HEK293 (cell line): ENCODE data around the gene NUDT3.

Experiments used
- EGR2 ChIP-seq: fragments of 450-650 bp; formaldehyde crosslinking; IDR thresholded peaks from 2 replicates; pipeline ENCODE4 v1.5.1; 2016; ENCODE audit warnings: low read depth, missing biosample characterization, missing genetic modification characterization
- HOXA7 ChIP-seq: sonication (generic); formaldehyde crosslinking; IDR thresholded peaks from 2 replicates; pipeline ENCODE4 v1.8.1; 2022; ENCODE audit warnings: missing genetic modification reagents, borderline replicate concordance
- WT1 ChIP-seq: fragments of 450-650 bp; formaldehyde crosslinking; IDR thresholded peaks from 2 replicates; pipeline ENCODE4 v1.5.1; 2016; ENCODE audit warnings: missing biosample characterization, missing genetic modification characterization
- ZBTB8A ChIP-seq: fragments of 450-650 bp; formaldehyde crosslinking; IDR thresholded peaks from 2 replicates; pipeline ENCODE4 v1.5.1; 2016; ENCODE audit warnings: missing biosample characterization, missing genetic modification characterization
- ZNF223 ChIP-seq: fragments of 450-650 bp; formaldehyde crosslinking; IDR thresholded peaks from 2 replicates; pipeline ENCODE4 v1.5.1; 2016; ENCODE audit warnings: missing biosample characterization, missing genetic modification characterization
- ZNF266 ChIP-seq: fragments of 450-650 bp; formaldehyde crosslinking; IDR thresholded peaks from 2 replicates; pipeline ENCODE4 v1.5.1; 2016; ENCODE audit warnings: missing biosample characterization, missing genetic modification characterization, low read depth
- ZNF335 ChIP-seq: fragments of 450-650 bp; formaldehyde crosslinking; conservative IDR thresholded peaks from 2 replicates; pipeline ENCODE4 v1.5.1; 2016; ENCODE audit warnings: missing biosample characterization, missing genetic modification characterization
- ZNF341 ChIP-seq: fragments of 450-650 bp; formaldehyde crosslinking; IDR thresholded peaks from 2 replicates; pipeline ENCODE4; 2016; ENCODE audit warnings: low read depth, missing biosample characterization, missing genetic modification characterization
- ZNF362 ChIP-seq: fragments of 450-650 bp; formaldehyde crosslinking; IDR thresholded peaks from 2 replicates; pipeline ENCODE4 v1.5.1; 2016; ENCODE audit warnings: missing biosample characterization, missing genetic modification characterization
- ZNF366 ChIP-seq: fragments of 450-650 bp; formaldehyde crosslinking; conservative IDR thresholded peaks from 2 replicates; pipeline ENCODE4 v1.5.1; 2016; ENCODE audit warnings: missing biosample characterization, missing genetic modification characterization
- ZNF391 ChIP-seq: fragments of 450-650 bp; formaldehyde crosslinking; IDR thresholded peaks from 2 replicates; pipeline ENCODE4 v1.5.1; 2016; ENCODE audit warnings: low read depth, missing biosample characterization, missing genetic modification characterization, borderline replicate concordance
- ZNF416 ChIP-seq: fragments of 450-650 bp; formaldehyde crosslinking; IDR thresholded peaks from 2 replicates; pipeline ENCODE4 v1.5.1; 2016; ENCODE audit warnings: missing biosample characterization, missing genetic modification characterization
- ZNF777 ChIP-seq: fragments of 450-650 bp; formaldehyde crosslinking; IDR thresholded peaks from 2 replicates; pipeline ENCODE4 v1.5.1; 2017; ENCODE audit warnings: missing biosample characterization, missing genetic modification characterization, borderline replicate concordance
- ZSCAN16 ChIP-seq: fragments of 450-650 bp; formaldehyde crosslinking; IDR thresholded peaks from 2 replicates; pipeline ENCODE4 v1.5.1; 2016; ENCODE audit warnings: missing biosample characterization, missing genetic modification characterization
- TF ChIP-seq, protein P1 (sequence below): fragments of 450-650 bp; formaldehyde crosslinking; IDR thresholded peaks from 2 replicates; pipeline ENCODE4 v1.5.1; 2016; ENCODE audit warnings: missing biosample characterization, missing genetic modification characterization
- TF ChIP-seq, protein P2 (sequence below): fragments of 450-650 bp; formaldehyde crosslinking; IDR thresholded peaks from 2 replicates; pipeline ENCODE4 v1.5.1; 2017; ENCODE audit warnings: missing biosample characterization, mild to moderate bottlenecking, missing genetic modification characterization, moderate library complexity
- TF ChIP-seq, protein P3 (sequence below): fragments of 450-650 bp; formaldehyde crosslinking; conservative IDR thresholded peaks from 2 replicates; pipeline ENCODE4 v1.5.1; 2016; ENCODE audit warnings: low read depth, missing biosample characterization, missing genetic modification characterization
- TF ChIP-seq, protein P4 (sequence below): fragments of 450-650 bp; formaldehyde crosslinking; conservative IDR thresholded peaks from 2 replicates; pipeline ENCODE4 v1.5.1; 2016; ENCODE audit warnings: low read depth, missing biosample characterization, missing genetic modification characterization
- TF ChIP-seq, protein P5 (sequence below): fragments of 450-650 bp; formaldehyde crosslinking; IDR thresholded peaks from 2 replicates; pipeline ENCODE4 v1.5.1; 2016; ENCODE audit warnings: missing biosample characterization, missing genetic modification characterization
- TF ChIP-seq, protein P6 (sequence below): fragments of 450-650 bp; formaldehyde crosslinking; IDR thresholded peaks from 2 replicates; pipeline ENCODE4 v1.5.1; 2017; ENCODE audit warnings: missing biosample characterization, missing genetic modification characterization

The NUDT3 gene

DNA sequence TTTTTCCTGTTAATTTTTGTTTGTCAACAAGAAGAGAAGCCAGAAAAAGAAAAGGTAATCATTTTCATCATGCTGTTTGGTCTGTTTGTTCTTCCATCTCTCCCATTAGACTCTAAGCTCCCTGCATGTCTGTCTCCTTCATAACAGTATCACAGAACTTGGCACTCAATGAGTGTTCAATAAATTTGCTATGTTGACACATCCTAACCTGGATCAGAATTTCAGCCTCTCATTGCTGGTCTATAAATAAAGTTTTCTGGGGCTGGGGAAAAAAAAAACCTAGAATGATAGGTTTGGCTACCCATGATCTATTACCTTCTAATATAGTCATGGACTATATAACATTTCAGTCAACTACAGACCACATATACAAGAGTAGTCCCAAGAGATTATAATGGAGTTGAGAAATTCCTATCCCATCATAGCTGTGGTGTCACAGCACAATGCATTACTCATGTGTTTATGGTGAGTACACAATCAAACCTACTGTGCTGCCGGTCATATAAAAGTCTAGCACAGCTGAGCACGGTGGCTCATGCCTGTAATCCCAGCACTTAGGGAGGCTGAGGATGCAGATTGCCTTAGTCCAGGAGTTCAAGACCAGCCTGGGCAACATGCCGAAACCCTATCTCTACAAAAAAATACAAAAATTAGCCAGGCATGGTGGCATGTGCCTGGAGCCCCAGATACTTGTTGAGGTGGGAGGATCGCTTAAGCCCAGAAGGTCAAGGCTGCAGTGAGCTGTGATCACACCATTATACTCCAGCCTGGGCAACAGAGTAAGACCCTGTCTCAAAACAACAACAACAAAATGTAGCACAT lies 5.9 kb downstream of the NUDT3 start (continued):
- TF ChIP-seq ZNF416 (no peak), HOXA7 (no peak), WT1 (tag by site-specific recombination) (peak; percentile 89), ZNF341 (tag by site-specific recombination) (no peak), ZNF391 (tag by site-specific recombination) (peak; percentile 67; the same call in 1 of the 2 replicates), ZNF777 (tag by site-specific recombination) (no peak), EGR2 (tag by site-specific recombination) (no peak), ZSCAN16 (tag by site-specific recombination) (no peak), ZNF366 (peak; percentile 57; the same call in 1 of the 2 replicates), ZNF223 (no peak), ZNF266 (tag by site-specific recombination) (no peak), ZNF335 (tag by site-specific recombination) (0 out of 2 replicates have a peak, but pooled peaks have one; percentile 20), ZBTB8A (tag by site-specific recombination) (peak; percentile 21; the same call in 1 of the 2 replicates), ZNF362 (tag by site-specific recombination) (no peak)
- TF ChIP-seq, protein P1, sequence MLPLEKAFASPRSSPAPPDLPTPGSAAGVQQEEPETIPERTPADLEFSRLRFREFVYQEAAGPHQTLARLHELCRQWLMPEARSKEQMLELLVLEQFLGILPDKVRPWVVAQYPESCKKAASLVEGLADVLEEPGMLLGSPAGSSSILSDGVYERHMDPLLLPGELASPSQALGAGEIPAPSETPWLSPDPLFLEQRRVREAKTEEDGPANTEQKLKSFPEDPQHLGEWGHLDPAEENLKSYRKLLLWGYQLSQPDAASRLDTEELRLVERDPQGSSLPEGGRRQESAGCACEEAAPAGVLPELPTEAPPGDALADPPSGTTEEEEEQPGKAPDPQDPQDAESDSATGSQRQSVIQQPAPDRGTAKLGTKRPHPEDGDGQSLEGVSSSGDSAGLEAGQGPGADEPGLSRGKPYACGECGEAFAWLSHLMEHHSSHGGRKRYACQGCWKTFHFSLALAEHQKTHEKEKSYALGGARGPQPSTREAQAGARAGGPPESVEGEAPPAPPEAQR (tag by site-specific recombination) = no peak
- TF ChIP-seq, protein P2, sequence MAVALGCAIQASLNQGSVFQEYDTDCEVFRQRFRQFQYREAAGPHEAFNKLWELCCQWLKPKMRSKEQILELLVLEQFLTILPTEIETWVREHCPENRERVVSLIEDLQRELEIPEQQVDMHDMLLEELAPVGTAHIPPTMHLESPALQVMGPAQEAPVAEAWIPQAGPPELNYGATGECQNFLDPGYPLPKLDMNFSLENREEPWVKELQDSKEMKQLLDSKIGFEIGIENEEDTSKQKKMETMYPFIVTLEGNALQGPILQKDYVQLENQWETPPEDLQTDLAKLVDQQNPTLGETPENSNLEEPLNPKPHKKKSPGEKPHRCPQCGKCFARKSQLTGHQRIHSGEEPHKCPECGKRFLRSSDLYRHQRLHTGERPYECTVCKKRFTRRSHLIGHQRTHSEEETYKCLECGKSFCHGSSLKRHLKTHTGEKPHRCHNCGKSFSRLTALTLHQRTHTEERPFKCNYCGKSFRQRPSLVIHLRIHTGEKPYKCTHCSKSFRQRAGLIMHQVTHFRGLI (tag by site-specific recombination) = no peak
- TF ChIP-seq, protein P3, sequence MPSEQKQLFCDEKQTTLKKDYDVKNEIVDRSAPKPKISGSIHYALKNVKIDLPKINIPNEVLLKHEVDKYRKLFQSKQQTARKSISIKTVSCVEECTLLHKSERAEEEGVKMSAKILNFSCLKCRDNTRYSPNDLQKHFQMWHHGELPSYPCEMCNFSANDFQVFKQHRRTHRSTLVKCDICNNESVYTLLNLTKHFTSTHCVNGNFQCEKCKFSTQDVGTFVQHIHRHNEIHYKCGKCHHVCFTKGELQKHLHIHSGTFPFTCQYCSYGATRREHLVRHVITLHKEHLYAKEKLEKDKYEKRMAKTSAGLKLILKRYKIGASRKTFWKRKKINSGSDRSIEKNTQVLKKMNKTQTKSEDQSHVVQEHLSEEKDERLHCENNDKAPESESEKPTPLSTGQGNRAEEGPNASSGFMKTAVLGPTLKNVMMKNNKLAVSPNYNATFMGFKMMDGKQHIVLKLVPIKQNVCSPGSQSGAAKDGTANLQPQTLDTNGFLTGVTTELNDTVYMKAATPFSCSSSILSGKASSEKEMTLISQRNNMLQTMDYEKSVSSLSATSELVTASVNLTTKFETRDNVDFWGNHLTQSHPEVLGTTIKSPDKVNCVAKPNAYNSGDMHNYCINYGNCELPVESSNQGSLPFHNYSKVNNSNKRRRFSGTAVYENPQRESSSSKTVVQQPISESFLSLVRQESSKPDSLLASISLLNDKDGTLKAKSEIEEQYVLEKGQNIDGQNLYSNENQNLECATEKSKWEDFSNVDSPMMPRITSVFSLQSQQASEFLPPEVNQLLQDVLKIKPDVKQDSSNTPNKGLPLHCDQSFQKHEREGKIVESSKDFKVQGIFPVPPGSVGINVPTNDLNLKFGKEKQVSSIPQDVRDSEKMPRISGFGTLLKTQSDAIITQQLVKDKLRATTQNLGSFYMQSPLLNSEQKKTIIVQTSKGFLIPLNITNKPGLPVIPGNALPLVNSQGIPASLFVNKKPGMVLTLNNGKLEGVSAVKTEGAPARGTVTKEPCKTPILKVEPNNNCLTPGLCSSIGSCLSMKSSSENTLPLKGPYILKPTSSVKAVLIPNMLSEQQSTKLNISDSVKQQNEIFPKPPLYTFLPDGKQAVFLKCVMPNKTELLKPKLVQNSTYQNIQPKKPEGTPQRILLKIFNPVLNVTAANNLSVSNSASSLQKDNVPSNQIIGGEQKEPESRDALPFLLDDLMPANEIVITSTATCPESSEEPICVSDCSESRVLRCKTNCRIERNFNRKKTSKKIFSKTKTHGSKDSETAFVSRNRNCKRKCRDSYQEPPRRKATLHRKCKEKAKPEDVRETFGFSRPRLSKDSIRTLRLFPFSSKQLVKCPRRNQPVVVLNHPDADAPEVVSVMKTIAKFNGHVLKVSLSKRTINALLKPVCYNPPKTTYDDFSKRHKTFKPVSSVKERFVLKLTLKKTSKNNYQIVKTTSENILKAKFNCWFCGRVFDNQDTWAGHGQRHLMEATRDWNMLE (tag by site-specific recombination) = no peak
- TF ChIP-seq, protein P4, sequence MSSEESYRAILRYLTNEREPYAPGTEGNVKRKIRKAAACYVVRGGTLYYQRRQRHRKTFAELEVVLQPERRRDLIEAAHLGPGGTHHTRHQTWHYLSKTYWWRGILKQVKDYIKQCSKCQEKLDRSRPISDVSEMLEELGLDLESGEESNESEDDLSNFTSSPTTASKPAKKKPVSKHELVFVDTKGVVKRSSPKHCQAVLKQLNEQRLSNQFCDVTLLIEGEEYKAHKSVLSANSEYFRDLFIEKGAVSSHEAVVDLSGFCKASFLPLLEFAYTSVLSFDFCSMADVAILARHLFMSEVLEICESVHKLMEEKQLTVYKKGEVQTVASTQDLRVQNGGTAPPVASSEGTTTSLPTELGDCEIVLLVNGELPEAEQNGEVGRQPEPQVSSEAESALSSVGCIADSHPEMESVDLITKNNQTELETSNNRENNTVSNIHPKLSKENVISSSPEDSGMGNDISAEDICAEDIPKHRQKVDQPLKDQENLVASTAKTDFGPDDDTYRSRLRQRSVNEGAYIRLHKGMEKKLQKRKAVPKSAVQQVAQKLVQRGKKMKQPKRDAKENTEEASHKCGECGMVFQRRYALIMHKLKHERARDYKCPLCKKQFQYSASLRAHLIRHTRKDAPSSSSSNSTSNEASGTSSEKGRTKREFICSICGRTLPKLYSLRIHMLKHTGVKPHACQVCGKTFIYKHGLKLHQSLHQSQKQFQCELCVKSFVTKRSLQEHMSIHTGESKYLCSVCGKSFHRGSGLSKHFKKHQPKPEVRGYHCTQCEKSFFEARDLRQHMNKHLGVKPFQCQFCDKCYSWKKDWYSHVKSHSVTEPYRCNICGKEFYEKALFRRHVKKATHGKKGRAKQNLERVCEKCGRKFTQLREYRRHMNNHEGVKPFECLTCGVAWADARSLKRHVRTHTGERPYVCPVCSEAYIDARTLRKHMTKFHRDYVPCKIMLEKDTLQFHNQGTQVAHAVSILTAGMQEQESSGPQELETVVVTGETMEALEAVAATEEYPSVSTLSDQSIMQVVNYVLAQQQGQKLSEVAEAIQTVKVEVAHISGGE = no peak
- TF ChIP-seq, protein P5, sequence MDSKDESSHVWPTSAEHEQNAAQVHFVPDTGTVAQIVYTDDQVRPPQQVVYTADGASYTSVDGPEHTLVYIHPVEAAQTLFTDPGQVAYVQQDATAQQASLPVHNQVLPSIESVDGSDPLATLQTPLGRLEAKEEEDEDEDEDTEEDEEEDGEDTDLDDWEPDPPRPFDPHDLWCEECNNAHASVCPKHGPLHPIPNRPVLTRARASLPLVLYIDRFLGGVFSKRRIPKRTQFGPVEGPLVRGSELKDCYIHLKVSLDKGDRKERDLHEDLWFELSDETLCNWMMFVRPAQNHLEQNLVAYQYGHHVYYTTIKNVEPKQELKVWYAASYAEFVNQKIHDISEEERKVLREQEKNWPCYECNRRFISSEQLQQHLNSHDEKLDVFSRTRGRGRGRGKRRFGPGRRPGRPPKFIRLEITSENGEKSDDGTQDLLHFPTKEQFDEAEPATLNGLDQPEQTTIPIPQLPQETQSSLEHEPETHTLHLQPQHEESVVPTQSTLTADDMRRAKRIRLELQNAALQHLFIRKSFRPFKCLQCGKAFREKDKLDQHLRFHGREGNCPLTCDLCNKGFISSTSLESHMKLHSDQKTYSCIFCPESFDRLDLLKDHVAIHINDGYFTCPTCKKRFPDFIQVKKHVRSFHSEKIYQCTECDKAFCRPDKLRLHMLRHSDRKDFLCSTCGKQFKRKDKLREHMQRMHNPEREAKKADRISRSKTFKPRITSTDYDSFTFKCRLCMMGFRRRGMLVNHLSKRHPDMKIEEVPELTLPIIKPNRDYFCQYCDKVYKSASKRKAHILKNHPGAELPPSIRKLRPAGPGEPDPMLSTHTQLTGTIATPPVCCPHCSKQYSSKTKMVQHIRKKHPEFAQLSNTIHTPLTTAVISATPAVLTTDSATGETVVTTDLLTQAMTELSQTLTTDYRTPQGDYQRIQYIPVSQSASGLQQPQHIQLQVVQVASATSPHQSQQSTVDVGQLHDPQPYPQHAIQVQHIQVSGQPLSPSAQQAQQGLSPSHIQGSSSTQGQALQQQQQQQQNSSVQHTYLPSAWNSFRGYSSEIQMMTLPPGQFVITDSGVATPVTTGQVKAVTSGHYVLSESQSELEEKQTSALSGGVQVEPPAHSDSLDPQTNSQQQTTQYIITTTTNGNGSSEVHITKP (tag by site-specific recombination) = no peak; the same call in 1 of the 2 replicates
- TF ChIP-seq, protein P6, sequence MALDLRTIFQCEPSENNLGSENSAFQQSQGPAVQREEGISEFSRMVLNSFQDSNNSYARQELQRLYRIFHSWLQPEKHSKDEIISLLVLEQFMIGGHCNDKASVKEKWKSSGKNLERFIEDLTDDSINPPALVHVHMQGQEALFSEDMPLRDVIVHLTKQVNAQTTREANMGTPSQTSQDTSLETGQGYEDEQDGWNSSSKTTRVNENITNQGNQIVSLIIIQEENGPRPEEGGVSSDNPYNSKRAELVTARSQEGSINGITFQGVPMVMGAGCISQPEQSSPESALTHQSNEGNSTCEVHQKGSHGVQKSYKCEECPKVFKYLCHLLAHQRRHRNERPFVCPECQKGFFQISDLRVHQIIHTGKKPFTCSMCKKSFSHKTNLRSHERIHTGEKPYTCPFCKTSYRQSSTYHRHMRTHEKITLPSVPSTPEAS (tag by site-specific recombination) = 0 out of 2 replicates have a peak, but pooled peaks have one; percentile 12
